Glutamatergic neuron (in vitro differentiated cells): Measurements from ENCODE around the gene TSPYL6. TPM values are rescaled to one million over a fixed set of nuclear protein-coding genes. Genes with fewer than 3 reads are reported as not detected.

Source experiments
- DNase-seq: peaks from one replicate; pipeline ENCODE4 v3.0.0; 2022
- H3K27ac Mint-ChIP-seq: one replicate; pipeline ENCODE4 v1.8.0; 2020; ENCODE audit warnings: mild to moderate bottlenecking, mixed read lengths, inconsistent platforms; ENCODE audit not compliant: unreplicated experiment
- H3K27me3 Mint-ChIP-seq: one replicate; pipeline ENCODE4 v1.8.0; 2020; ENCODE audit warnings: mild to moderate bottlenecking, moderate library complexity, mixed read lengths, inconsistent platforms; ENCODE audit not compliant: unreplicated experiment
- H3K36me3 Mint-ChIP-seq: one replicate; pipeline ENCODE4 v1.8.0; 2020; ENCODE audit warnings: mild to moderate bottlenecking, mixed read lengths, inconsistent platforms; ENCODE audit not compliant: unreplicated experiment
- H3K4me1 Mint-ChIP-seq: one replicate; pipeline ENCODE4 v1.8.0; 2020; ENCODE audit warnings: mild to moderate bottlenecking, low read depth, mixed read lengths, inconsistent platforms; ENCODE audit not compliant: unreplicated experiment
- H3K4me3 Mint-ChIP-seq: one replicate; pipeline ENCODE4 v1.8.0; 2020; ENCODE audit warnings: mild to moderate bottlenecking, mixed read lengths, inconsistent platforms; ENCODE audit not compliant: unreplicated experiment
- H3K9me3 Mint-ChIP-seq: one replicate; pipeline ENCODE4 v1.8.0; 2020; ENCODE audit warnings: mild to moderate bottlenecking, moderate library complexity, mixed read lengths, inconsistent platforms; ENCODE audit not compliant: unreplicated experiment
- CTCF ChIP-seq: fragments of 200-600 bp; sonication (generic); IDR thresholded peaks from one replicate; pipeline ENCODE4 v1.5.0; 2021; ENCODE audit not compliant: partially characterized antibody, unreplicated experiment
- total RNA-seq: library from RNA; stranded (reverse); fragmentation: NEBNext Ultra II Directional; extraction: Animal tissue kit (Norgen Biotek cat#: 25700); gene quantifications from one replicate; pipeline ENCODE4 v1.2.1, GENCODE V29; 2021; ENCODE audit not compliant: unreplicated experiment

TSPYL6 gene
- total RNA-seq, 1 donor from 2014 or later: 0.27 TPM

- no peak for DNase-seq
- Mint-ChIP-seq H3K9me3 (no peaks in the 10 kb centered on the region), H3K4me1 (no peaks in the 10 kb centered on the region), H3K36me3 (no peaks in the 10 kb centered on the region), H3K27me3 (no peaks in the 10 kb centered on the region), H3K4me3 (no peak overlapping the region), H3K27ac (no peak overlapping the region)
- TF ChIP-seq CTCF: peak; percentile 65
These were observed 49.4 kb downstream of the TSPYL6 start for GRCh38 chr2:54206596-54206995.

- H3K27ac Mint-ChIP-seq: no peak overlapping the region
- no peak overlapping the region for H3K4me3 Mint-ChIP-seq
- DNase-seq: no peak
- no peaks in the 10 kb centered on the region for H3K9me3 Mint-ChIP-seq
- H3K27me3 Mint-ChIP-seq: no peaks in the 10 kb centered on the region
- TF ChIP-seq CTCF: no peak
- no peaks in the 10 kb centered on the region for H3K36me3 Mint-ChIP-seq
- H3K4me1 Mint-ChIP-seq: no peaks in the 10 kb centered on the region
These were observed 51.6 kb downstream of the TSPYL6 start for GRCh38 chr2:54204476-54204875.

Other genes starting within 250 kb of the TSPYL6 start
- gene ACYP2, start 140.6 kb downstream of the TSPYL6 start, total RNA-seq: 8.4 TPM
- 385 TPM for gene SPTBN1, start 200.1 kb upstream of the TSPYL6 start, total RNA-seq